NCI-H524 treated with DMSO at 0.1 percent for 48 hours (cell line): ENCODE measurements around the gene SYNGR2.

ENCODE experiments used
- DNase-seq: peaks from one replicate; lab custom pipeline; 2025; lab: John Stamatoyannopoulos, UW

The SYNGR2 gene

DNA sequence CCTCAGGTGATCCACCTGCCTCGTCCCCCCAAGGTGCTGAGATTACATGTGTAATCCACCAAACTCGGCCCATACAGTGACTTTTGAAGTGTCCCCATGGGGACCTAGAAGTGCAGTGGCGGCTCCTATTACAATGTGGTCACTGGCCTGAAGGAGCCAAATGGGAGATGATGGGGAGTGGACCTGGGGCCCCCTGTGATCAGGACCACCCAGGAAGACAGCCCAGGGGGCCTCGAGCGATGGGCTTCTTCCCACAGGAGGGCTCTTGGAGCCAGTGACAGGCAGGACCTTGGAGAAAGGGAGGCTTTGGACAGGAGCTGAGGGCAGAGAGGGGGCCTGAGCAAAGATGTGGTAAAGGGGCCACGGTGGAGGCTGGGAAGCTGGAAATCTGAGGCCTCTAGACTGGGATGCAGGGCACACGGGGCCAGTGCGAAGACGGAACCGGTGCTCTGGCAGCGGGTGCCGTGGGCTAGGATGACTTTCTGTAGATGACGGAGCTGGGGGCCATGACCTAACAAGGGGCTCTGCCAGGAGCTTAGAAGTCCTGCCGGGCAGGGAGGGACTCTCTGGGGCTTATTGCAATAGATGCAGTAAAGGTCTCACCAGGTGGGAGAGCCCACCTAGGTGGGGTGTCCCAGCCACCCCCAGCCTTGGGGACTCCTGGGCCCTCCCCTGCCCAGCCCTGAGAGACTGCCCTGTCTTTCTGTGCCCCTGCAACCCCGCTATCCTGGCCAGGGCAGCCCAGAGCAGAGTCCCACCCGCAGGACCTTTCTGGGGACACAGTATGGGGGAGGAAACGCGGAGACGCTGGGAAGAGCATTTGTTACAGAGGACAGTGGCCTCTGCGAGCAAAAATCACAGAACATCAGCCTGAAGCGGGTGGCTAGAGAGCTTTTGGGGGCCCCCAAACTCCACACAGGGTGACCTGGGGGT, 24.9 kb upstream of the SYNGR2 start:
- no peak for DNase-seq

DNA sequence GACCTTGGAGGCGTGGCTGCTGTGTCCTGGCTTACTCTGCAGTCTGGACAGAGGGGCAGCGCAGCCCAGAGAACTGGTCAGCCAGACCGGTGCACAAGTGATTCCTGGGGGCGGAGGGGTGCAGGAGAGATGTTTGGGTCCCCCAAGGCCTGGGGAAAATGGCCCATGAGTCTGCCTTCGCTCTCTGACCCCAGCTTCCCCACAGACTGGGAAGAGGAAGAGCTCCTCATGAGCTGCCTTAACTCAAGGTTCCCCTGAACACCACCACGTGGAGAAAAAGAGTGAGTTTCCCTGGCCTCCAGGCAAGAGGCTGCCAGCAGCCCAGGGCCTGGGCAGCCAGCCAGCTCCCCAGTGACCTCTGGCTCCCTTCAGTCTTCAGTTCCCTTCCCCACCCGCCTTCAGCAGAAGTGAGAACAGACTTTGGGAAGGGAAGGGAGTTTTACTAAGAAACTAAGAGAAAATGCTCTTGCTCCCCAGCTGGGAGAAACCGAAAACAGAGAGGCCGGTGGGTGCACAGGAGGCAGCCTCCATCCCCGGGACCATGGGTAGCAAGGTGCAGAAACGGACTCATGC, 24.1 kb upstream of the SYNGR2 start:
- DNase-seq = no peak

DNA sequence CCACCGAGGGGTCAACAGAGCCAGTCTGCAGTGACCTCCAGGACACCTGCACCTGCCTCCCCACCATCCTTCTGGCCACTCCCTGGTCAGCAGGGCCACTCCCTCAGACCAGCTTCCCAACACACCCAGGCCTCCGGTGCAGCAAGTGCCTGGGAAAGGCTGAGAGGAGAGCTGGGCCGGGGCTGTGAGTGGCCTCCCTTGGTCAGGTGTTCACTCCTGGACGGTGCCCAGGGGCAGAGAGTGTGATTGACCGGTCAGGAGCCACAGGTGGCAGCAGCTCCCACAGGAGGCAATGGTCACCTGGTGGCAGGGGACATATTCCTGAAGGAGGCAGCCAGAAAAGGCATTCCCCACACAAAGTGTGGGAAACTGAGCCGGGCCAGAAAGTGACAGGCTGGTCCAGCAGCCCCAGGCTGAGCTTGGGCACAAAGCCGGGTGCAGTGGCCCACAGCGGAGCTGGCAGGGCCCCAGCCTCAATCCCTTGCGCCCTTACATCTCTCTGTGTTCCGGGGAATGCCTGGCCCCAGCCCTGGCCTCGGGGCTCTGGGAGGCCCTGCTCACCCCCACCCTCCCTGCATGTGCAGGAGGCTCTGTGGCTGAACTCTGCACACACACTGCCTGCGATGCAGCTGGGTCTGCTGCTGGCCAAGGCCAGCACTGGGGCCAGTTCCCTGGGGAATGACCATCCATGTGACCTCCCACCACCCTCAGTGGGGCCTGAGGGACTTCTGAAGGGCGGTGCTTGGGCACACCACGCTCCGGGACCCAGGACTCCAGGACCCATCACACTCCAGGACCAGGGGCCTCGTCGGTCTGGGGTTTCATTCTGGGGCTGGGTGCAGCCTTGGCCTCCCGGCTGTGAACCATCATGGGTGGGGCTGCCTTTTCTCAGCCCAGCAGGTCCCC, 23.4 kb upstream of the SYNGR2 start:
- DNase-seq = no peak

DNA sequence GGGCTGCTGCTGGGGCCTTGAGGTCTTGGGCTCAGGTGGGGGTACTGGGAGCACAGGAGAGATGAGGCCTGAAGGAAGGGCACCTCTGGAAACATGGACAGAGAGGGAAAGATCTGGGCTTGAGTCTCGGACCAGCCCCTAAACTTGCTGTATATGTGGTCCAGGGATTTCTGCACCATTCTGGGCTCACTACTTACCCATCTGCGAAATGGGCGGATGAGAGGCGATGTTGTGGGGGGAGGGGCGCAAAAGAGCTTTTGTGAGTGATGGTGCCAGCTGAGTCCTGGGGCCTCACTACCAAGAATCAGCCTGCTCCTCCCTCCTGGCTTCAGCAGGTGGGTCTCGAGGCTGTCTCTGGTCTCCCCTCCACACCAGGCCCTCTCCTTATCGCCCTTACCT, 21.9 kb upstream of the SYNGR2 start:
- no peak for DNase-seq

DNA sequence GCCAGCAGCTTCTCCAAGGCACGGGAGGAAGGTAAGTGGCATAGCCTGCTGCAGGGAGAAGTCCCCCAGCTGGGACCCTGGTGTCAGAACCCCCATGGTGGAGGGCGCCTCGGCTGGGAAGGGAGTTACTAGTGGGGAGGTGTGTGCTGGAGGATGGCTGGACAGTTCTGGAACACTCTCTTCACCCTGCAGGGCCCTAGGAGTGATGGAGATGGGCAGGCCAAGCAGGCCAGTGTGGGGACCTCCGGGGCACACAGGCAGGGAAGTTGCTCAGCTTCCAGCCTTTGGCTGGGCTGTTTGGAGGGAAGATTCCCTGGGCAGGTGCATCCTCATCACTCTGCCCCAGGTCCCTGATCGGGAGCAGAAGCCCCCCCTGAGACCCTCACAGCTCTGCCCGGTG, 21.5 kb upstream of the SYNGR2 start:
- DNase-seq = no peak

DNA sequence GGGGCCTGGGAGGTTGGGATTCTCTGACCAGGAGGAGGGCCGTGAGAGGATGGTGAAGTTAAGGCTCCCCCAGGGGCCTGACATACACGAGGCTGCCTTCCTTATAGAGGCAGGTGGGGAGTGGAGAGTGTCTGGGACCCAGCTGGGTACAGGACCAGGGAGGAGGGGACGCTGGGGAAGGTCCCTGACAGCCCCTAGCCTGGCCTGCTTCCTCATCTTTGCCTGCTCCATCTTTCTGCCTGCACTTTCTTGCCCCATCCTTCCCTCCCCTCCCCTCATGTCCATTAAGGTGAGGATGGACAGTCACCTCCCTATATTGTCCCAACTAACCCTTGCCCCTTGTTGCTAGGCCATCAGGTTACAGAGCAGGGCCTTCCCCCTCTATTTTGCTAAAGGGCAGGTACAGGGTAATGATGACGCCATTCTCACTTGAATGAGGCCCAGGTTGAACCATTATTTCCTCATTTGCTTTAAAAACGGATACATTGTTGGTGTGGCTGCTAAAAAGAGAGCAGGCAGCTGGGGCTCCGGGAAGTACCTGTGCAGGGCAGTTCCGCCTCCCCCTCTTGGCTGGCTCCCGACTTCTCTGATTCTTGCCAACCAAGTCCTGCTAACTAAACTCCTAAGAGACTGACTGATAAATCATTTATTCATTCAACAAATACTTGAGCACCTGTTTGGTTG, 20.9 kb upstream of the SYNGR2 start:
- no peak for DNase-seq

DNA sequence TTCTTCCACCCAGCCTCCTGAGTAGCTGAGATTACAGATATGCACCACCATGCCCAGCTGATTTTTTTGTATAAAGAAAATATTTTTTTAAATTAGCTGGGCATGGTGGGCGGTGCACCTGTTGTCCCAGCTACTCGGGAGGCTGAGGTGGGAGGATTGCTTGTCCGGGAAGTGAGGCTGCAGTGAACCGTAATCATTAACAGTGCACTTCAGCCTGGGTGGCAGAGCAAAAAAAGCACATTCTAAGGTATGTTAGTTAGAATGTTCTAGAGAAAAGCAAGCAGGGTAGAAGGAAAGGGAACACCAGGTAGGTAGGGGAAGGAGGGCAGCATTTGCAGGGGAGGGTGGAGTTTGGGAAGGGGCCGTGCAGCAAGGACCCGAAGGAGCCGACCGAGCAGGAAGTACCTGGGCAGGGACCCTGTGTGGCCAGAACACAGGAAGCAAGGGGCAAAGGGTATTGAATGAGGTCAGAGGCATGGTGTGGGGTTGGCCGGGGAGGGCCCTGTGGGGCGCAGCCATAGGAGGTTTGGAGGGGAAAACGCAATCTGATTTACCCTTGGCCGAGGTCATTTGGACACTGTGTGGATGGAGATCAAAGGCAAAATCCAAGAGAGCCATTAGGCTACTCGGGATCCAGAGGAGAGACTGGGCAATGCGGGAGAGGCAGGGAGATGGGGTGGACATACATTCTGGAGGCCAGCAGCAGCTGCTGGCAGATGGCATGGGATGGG, 19.9 kb upstream of the SYNGR2 start:
- no peak for DNase-seq

DNA sequence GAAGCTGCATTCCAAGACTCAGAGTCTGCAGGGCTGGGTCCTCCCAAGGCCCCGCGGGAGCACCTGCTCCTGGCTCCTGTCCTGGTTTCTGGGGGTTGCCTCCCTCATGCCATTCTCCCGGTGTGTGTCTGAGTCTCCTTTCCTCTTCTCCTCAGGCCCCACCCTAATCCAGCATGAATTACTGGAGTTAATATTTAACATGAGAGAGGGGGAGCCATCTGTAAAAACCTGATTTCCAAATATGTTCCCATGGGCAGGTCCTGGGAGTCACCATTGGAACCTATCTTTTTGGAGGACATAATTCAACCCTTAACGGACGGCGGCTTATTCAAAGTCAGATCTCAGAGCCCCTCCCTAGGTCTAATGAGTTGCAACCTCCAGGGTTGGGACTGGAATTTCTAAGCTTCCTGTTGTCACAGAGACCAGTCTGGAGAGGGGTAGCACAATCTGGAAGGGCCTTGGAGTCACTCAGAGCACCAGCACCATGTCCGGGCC, 16.8 kb upstream of the SYNGR2 start:
- DNase-seq = no peak

DNA sequence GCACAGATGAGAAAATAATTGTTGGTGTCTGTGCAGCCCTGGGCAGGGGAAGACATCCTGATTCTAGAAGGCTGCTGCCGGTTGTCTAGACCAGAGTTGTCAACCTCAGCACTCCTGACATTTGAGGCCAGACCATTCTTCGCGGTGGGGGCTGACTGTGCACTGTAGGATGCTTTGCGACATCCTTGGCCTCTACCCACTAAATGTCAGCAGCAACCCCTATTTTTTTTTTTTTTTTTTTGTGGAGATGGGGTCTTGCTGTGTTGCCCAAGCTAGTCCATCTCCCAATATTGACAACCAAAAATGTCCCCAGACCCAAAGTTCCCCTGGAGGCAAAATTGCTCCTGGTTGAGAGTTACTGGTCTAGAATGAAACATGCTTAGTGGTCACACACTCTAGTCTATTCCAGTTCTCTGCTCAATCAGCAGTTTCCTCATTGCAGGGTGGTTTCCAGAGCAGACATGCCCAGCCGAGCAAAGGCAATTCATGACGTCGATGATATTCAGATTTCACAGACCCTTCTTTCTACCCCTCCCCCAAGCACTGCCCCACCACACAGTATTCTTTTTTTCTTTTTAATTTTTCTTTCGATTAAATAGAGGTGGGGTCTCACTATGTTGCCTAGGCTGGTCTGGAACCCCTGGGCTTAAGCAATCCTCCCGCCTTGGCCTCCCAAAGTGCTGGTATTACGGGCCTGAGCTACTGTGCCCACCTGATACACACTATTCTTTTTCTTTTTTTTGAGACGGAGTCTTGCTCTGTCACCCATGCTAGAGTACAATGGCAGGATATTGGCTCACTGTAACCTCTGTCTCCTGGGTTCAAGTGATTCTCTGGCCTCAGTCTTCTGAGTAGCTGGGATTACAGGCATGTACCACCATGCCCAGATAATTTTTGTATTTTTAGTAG, 13.2 kb upstream of the SYNGR2 start:
- no peak for DNase-seq

DNA sequence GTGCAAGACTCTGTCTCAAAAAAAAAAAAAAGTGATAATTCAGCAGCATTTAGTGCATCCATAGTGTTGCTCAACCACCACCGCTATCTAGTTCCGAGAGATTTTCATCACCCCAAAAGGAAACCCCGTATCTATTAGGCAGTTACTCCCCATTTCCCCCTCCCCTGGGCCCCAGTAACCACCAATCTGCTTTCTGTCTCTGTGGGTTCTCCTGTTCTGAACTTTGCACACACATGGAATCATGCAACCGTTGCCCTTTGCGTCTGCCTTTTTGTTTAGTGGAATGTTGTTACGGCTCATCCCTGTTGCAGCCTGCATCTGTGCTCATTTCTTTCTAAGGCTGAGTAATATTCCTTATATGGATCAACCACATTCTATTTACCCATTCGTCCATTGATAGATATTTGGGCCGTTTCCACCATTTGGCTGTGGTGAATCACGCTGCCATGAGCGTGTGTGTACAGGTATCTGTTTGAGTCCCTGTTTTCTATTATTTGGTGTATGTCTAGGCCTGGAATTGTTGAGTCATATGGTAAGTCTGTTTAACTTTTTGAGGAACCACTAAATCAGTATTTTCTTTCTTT, 8.7 kb upstream of the SYNGR2 start:
- DNase-seq = no peak

DNA sequence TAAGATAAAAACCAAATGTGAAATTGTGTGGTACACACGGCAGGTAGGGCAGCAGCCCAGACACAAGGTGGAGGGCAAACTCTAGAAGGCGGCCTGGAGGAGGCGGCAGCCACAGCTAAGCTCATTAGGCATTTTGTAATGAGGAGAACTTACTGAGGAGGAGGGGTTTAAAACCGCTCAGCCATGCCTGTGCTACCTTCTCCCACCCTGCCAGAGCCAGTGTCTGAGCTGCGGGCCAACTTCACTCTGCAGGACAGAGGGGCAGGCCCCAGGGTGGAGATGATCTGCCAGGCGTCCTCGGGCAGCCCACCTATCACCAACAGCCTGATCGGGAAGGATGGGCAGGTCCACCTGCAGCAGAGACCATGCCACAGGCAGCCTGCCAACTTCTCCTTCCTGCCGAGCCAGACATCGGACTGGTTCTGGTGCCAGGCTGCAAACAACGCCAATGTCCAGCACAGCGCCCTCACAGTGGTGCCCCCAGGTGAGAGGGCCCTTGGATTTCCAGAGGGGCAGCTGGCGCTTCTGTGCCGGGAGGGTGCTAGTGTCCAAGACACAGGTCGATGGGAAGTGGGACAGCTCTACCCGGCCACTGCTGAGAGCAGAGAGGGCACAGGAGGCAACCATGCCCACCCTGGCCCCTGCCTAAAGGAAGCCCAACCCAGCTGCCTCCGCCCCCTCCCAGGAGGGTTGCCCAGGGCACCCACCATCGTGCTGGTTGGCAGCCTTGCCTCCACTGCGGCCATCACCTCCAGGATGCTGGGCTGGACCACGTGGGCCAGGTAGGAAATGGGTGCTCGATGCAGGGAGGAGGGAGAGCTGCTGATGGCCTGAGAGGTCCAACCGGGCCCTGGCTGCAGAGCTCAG, 4.3 kb upstream of the SYNGR2 start:
- no peak for DNase-seq

DNA sequence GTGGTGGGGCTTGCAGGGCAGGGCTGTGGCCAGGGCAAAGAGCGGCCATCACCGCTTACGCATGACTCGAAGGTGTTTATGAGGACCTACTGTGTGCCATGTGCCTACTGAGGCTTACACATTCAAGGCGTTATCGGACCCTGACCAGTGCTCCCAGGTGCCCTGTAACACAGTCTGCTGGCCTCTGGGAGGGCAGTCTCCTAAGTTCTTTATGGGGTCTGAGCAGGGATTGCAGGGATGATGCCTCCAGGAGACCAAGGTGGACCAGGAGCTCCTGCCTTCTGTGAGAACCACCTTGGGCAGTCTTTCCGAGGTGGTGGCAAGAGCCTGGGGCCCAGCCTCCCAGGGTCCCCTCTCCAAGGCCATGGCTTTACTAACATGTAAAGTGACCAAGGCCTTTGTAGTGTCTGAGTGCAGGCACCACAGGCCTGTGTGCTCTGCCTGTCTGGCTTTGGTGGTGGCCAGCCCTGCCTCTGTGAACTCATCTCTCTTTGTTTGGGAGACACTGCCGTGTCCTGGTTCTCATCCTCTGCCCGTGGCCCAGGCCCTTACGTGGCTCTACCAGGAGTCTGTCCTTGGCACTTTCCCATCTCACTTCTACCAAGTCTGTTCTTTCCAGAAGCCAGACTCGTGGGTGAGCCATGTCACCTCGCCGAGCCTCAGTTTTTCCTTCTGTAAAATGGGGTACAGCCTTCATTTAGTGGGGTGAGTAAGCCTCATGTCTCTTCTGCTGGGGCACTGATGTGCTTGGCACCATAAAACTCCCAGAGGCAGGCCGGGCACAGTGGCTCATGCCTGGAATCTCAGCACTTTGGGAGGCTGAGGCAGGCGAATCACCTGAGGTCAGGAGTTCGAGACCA, 3.4 kb upstream of the SYNGR2 start:
- DNase-seq = no peak

DNA sequence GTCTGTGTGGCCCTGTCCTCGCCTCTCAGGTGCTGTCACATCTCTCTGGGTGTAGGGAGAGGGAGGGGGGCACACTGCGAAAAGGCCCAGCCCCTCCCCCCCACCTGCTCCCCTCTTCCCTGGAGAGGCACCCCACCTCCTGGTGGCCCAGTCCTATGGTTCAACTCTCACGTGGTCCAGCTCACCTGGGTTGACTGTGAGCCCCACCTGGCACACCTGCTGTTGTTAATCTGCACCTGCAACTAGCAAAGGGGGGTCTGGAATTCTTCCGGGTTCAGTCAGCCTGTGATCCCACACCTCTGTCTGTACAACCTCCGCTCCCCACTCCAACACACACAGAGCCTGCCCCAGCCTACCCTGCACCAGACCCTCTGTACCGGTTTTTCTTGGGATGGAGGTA, 2.0 kb upstream of the SYNGR2 start:
- DNase-seq = no peak

DNA sequence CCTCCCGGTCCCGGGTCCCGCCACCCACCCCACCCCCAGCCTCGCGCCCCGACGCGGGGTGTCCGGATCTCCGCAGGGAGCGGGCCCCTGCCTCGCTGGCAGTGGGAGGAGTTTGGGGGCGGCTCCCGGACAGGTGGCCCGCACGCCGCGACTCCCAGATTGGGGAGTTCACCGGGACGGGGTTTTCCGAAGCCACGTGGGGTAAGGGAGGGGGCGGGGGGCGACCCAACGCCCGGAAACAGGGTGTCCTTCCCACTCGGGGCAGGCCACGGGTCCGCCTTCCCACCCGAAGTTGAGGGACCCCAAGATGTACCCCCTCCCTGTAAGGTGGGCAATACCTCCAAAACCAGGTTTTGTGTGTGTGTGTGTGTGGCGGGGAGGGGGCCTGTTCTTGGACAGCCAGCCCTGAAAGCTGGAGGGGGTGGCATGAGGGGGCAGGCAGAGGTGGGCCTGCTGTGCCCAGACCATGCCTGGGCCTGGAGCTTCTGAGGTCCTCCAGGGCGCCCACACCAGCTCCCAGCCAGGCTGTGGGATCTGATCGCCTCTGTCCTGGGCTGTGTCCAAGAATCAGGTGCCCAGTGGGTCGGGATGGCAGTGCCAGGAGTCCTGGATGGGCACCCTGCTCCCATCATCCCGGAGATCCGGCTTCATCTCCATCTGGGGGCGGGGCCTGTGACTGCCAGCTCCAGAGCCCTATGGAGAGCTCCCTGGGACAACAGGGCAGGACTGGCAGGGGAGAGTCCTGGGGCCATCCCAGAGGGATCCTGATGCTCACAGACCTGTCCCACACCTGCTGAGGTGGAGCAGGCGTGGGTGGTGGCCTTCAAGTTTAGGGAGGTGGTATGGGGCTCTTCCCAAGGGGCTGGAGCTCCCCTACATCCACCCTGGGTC, 767 bp downstream of the SYNGR2 start:
- no peak for DNase-seq

DNA sequence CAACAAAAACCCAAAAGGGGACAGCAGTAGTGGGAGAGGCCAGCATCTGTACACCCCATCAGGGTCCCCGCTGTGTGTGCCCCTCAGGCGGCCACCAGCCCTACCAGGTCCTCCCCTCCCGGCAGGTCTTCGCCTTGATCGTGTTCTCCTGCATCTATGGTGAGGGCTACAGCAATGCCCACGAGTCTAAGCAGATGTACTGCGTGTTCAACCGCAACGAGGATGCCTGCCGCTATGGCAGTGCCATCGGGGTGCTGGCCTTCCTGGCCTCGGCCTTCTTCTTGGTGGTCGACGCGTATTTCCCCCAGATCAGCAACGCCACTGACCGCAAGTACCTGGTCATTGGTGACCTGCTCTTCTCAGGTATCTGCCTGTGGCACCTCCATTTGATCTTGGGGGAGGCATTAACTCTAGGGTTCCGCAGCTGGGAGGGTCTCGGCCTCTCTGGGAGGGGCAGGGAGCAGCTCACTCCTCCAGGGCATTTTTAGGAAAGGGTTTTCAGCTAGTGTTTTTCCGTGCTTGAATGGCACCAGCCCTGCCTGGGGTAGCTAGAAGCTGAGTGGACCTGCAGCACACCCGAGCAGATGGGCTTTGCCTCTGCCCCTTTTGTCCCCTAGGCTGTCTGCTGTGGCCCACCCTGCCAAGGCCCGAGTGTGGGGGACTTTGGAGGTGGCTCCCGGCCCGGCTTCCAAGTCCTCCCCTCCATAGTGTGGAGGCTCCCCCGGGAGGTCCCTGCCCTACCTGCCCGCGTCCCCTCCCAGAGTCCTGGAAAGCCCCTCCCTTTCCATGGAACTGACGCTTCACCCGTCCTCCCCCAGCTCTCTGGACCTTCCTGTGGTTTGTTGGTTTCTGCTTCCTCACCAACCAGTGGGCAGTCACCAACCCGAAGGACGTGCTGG, 2.6 kb downstream of the SYNGR2 start:
- no peak for DNase-seq
